AML-193 (cell line): ENCODE measurements around the gene ALX3.

Source experiments
- DNase-seq, 2 experiments: peaks; one replicate each; lab custom pipeline; 2025; lab: John Stamatoyannopoulos, UW

The ALX3 gene

DNA sequence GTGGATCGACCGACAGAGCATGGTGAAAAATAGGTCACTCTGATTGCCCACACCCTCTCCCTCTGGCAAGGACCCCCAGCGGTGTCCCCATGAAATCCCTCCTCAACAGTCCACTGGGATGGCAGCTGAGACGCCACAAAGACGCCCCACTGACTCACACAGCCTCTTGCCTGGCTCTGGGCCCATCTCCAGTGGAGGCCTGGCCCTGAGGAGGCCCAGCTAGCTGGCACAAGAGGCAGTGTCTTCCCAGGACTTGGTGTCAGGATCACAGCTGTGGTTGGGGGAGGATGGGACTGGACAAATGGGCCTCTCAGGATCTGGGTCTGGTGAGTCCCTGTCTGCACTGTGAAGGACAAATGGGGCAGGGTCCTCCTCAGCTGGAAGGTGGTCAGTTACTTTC is 4.6 kb downstream of the ALX3 start:
- DNase-seq = no peak

DNA sequence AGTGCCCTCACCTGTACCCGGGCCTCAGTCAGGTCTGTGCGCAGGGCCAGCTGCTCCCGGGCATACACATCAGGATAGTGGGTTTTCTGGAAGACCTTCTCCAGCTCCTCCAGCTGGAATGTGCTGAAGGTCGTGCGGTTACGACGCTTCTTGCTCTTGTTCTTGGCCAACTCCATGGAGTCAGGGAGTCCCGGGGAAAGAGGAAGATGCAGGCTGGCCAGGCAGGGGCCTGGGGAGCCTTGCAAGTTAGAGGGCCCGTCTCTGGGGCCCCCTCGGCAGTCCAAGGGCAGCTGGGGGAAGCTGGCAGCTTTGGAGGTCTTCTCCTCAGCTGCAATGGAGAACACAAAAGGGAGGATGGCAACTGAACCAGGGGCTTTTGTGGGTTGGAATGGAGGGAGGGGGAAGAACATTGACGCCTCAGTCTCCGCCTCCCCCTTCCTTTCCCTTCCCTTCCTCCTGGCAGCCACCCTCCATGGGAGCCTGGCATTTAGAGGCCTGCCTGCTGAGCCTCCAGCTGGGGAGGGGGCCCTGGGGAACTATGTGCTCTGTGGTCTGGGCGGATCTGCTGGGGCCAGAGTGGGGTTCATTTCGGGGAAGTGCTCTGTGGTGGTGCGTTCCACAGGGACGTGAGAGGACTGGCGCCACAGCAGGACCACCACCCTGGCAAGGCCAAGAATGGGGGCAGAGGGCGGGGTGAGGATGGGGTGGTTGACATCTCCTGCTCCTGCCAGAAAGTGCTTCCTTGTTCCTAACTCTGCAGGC is 5.7 kb downstream of the ALX3 start:
- no peak for DNase-seq

DNA sequence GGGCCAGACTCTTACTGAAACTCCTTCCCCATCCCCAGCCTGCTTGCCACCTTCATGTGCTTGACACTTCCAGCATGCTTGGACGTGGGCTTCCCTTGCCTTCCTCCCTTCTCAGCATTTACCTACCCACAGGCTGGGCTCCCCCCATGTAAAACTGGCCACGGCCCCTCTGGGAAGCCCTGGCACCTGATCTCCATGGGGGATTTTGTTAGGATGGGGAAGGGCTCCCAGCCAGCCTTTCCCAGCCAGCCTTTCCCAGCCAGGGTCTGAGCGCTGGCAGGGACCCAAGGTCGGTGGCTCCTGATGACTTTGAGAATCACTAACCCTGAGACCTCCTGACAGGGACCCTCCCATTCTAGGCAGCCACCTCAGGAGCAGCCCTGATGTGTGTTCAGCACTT is 6.7 kb downstream of the ALX3 start:
- no peak for DNase-seq

DNA sequence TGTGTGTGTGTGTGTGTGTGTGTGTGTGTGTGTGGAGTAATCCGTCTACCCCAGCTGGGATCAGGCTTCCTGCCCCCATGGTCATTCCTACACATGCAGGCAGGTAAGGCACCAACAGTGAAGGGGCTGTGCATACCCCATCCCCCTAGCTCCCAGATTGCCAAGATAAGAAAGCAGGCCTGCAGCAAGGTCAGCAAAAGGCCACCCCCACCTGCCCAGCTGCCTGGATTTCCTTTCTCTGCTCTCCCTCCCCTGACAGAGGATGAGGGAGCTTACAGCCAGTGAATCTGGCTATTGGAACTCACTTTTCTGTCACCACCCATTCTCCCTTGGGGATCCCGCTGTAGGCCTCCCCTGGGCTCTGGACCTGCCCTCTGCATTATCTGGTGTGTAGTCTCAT is 7.9 kb downstream of the ALX3 start:
- DNase-seq = no peak

DNA sequence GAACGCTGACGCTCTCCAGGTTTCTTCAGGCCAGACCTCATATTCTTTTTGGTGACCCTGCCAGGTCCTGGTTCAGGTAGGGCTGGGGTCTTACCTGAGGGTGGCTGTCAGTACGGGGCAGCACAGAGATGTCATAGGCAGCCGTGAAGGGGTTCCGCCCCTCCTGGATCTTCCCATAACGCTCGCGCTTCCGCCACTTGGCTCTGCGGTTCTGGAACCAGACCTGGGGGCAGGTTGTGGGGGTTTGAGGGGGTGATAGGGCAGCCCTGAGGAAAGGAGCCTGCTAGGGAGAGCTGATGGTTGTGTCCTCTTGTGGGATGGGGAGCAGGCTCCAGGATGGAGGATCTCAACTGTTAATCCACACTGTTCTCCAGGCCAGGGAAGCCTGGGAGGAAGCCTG is 9.1 kb downstream of the ALX3 start:
- no peak for DNase-seq

DNA sequence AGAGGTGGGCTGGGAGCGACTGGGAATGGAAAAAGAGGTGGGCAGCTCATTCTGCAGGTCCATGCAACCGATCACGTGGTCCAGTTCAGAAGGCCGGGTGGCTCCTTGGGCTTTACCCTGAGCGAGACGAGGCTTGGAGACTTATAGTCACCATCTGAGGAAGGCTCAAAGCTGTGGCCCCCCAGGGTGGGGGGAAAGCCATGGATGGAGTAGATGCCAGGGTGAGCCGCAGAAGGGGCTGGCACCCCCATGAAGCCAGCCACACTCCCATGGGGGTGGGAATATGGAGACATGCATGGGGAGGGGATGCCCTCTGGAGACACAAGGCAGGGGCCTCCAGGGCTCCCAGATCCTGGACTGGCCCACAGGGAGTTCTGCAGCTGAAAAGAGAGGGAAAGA is 9.8 kb downstream of the ALX3 start:
- DNase-seq = no peak

DNA sequence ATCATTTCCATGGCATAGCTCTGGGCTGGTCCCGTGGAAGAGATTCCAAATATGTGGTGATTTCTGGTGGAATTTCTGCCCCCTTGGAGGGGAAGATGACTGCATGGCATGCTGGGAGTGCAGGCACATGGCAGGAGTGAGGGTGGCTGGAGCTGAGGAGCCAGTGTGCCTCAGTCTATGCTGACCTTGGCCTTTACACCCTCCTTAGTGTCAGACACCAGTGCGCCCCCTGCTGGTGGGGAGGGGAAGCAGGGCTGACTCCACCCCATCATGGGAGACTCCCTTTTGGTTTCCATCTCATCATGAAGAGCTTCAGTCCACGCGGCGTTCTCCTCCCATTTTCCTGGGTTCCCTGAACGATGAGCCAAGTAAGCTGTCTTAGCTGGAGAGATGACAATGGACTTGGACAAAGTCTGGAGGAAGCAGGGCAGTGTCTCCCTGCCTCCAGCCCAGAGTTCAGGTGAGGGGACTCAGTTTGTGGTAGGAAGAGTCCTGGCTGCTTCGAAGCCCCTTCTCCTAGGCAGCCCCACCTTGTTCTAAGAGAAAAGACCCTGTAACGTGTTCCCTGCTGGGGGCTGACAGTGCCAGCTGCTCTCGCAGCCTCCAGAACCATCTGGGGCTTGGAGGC is 10.3 kb downstream of the ALX3 start:
- peak; percentile 21 to 27 for DNase-seq

DNA sequence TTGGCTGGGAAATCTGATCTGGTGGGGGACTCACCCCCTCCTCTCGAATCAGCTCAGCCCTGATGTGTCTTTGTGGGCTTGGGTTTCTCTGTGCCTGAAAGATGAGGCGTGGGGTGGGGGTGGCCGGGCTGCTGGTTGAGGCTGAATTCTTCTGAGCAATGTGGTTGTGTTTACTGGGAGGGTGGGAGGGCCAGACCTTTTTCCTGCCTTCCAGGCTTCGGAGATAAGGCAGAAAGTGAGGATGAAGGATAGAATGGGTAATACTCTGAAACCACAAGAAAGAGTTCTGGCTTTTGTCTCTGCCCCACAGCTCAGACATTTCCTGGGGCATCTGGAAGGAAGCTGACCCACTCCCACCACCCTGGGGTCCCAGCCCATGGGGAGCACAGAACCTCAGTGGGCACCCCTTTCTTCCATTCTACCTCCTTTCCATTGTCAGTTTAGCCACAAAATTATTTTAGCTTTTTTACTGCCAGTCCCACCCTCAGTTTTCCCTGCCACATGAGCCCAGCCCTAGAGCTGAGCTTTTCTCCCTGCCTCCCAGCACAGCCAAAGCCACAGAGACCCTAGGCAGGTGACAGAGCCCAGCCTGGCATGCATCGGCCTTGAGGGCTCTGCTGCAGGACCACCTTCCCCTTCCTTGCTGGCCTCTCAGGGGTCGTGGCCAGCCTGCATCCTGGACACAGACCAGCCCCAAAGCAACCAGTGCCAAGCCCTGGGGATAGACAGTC is 11.2 kb downstream of the ALX3 start:
- DNase-seq = no peak

DNA sequence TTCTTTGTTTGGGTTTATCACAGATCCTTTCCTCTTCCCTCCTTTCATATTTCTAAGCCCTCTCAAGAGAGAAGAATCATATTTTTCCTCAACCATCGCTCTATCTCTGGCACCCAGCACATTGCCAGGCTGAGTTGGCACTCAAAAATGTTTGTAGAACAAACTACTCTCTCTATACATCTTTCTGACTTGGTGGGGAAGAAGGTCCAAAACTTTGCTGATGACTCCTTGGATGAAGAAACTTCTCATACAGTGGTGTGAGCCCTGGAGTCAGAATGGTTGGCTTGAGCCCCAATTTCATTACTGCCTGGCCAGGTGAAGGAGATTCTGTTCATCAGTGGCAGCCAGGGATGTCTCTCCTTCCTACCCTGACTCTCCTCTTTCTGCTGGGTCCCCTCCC is 11.9 kb downstream of the ALX3 start:
- no peak for DNase-seq

DNA sequence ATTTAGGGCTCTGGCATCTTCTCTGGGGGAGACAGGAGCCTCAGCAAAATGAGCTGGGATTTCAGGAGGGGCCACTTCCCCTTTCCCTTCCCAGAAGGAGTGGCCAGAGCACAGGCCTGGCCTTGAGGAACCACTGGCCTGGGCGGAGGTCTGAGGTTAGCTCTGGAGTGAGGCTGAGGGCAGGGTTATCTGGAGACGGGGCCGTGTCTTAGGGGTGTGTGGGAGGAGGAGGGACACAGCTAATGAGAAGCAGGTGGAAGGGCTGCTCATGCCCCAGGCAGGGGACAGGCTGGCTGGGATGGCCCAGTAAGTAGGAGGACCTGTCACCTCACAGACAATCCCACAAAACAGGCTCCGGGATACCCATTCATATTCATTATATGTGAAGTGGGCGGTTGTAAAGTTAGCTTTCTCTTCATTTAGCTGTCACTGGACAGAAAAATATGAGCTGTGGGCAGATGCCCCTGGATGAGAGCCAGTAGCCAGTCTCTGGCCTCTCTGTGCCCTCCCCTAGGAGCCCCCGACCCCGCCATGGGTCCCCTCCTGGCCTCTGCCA is 12.4 kb downstream of the ALX3 start:
- no peak for DNase-seq

DNA sequence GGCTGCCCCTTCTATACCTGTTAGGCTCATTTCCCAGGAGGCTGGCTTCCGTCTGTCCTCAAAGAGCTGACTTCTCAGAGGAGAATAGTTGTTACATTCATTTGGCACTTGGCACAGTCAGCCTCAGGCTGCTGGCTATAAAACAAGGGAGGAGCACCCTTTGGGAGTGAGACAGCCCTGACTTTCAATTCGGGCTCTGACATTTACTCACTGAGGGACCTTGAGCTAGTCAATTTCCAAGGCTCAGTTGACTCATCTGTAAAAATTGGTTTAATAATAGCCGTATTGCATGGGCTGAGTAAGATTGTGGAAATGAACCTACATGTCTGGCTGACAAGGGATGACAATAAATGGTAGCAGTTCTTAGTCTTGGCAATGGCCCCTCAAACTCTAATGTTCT is 13.7 kb downstream of the ALX3 start:
- DNase-seq = no peak

DNA sequence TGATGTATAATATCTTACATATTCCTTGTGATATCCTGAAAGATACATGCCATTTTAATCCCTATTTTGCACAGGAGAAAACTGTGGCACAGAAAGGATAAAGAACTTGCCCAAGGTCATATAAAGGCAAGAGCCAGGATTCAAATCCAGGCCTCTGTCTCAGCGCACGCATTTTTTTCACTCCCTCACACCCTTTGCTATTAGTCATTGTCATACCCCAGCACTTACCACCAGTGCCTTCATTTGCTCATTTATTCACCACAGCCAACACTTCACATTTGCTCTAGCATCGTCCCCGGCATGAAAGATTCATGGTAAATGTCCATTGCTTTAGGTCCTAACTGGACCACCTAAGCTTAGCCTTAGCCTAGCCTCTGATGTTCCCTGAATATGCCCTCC is 14.2 kb downstream of the ALX3 start:
- DNase-seq = no peak

DNA sequence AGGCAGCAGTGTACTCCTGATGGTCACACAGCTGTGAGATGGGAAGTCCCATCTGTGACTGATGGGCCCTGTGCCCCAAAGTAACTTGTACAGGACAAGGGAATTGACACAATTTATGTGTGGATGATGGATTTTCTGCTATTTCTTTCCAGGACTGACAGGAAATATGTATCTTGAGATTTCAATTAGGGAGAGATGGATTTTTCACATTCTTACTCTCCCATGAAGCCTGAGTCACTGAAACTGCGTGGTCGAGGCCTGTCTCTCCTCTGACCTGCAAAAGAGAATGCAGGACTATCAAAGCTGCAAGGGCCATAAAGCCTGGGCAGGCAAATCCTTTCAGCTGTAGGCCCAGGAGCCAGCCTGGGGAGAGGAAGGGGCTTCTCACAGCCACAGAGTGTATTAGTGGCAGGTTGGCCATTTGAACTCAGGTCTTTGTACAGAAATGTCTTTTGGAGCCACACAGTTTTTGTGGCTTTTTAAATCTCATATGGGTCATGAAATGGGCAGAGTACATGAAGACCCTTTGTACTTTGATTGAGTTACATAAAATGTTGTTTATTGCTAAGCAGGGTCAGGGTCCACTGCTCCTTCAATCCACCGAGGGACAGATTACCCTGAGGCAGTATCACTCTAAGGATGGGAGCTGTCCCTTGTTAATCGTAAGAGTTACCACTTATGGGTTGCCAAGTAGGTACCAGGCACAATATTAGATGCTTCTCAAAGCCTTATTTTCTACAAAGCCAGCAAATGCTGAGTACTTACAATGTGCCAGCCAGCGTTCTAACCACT is 14.8 kb downstream of the ALX3 start:
- DNase-seq = no peak

DNA sequence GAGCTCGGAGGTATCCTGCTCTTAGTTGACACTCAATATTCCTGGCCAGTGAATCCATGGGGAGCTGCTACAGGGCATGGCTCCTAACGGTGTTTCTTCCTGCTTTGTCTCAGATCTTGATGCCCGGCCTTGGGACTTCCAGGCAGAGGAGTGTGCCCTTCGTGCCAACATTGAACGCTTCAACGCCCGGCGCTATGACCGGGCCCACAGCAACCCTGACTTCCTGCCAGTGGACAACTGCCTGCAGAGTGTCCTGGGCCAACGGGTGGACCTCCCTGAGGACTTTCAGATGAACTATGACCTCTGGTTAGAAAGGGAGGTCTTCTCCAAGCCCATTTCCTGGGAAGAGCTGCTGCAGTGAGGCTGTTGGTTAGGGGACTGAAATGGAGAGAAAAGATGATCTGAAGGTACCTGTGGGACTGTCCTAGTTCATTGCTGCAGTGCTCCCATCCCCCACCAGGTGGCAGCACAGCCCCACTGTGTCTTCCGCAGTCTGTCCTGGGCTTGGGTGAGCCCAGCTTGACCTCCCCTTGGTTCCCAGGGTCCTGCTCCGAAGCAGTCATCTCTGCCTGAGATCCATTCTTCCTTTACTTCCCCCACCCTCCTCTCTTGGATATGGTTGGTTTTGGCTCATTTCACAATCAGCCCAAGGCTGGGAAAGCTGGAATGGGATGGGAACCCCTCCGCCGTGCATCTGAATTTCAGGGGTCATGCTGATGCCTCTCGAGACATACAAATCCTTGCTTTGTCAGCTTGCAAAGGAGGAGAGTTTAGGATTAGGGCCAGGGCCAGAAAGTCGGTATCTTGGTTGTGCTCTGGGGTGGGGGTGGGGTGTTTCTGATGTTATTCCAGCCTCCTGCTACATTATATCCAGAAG is 16.7 kb downstream of the ALX3 start:
- peak in 1 of 2 experiments; percentile 28 for DNase-seq

DNA sequence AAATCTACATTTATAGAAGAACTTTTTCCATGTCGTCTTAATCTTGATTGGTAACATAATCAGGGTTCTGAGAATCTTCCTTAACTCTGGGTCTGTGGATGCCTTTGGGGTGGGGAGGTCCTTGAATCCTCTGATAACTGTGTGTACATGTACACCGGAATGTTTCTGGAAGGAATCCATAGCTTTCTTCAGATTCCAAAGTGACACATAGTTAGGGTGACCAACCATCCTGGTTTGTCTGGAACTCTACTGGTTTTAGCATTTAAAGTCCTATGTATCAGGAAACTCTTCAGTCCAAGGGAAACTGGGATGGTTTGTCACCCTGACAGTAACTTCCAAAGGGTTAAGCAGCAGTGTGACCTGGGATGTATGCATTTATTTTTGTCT is 19.2 kb downstream of the ALX3 start:
- no peak for DNase-seq

DNA sequence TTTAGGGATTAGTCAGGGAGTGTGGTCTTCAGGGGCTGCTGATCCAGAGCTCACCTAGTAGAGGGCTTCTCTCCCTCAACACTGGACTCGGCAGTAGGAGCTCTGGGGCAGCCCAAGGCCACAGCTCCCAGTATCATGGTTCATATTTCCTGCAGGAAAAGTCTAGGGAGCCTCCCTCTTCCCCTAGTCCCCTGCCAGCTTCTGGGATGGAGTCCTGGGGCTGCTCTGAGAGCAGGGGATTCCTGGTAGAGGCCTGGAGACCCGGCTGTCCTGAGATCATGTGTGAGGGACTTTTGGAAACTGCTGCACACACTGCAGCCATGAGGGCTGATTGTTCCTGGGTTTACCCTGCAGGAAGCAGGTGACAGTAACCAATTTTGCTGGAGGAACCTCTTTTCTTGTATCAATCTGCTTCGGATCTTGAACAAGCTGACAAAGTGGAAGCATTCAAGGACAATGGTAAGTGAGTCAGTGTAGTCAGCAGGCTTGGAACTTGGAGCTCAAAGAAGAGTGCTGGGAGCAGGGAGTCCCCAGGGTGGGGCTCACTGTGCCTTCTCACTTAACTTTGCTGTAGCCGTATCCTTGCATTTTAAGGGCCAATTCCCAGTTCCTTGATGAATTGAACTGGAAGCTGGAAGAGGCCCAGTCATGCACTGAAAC is 19.7 kb downstream of the ALX3 start:
- DNase-seq = no peak

DNA sequence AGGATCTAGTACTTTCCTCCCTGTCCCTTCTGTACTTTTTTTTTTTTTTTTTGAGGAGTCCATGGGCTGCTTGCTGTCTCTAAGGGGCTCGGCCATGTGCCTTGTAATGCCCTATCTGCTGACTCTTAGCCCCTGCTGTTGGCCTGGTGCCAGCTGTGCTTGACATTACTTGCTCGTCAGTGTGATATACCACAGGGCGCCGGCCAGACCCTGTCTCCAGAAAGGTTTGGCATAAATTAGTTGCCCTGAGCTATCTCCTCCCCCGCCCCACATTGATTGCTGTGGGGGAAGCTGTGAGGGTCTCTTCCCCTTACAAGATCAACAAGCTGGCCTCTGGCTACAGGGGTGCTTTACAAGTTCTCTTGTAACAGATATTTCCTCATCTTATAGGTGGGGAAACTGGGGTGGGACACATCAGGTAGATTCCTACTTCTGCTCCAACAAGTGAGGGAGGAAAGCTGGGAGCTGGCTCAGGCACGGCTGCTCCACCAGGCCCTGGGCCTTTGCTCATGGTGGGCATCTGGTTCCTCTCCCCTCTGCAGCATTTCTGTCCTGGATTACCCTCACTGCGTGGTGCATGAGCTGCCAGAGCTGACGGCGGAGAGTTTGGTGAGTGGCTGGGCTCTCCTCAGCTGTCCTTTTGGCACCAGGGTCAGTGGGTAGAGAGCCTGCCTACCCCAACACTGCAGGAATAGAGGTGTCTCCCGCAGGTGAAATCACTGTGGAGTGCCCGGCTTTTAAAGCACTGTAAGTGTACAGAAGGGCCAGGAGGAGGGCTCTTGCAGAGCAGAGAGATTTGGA is 20.5 kb downstream of the ALX3 start:
- DNase-seq = no peak

DNA sequence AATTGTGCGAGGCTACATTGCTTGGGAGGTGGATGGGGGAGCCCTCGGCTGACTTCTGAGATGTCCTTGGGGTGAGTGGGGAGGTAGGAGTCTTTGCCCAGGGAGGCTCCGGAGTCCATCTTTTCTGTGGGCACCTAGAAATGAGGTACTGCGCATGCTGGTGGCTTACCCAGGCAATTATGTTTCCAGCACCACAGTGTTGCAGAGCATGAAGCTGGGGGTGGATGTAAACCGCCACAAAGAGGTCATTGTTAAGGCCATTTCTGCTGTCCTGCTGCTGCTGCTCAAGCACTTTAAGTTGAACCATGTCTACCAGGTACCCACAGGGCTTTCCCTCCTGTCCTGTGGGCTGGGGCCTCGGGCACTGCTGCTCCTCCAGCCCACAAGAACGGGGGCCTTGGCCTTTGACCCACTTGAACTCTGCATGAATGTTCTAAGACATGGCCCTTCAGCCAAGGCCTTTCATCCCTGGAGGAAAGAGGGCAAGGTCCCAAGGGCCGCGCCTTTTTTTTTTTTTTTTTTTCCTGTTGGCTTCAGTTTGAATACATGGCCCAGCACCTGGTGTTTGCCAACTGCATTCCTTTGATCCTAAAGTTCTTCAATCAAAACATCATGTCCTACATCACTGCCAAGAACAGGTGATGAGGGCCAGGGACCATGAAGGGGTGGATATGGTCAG is 21.4 kb downstream of the ALX3 start:
- no peak for DNase-seq

DNA sequence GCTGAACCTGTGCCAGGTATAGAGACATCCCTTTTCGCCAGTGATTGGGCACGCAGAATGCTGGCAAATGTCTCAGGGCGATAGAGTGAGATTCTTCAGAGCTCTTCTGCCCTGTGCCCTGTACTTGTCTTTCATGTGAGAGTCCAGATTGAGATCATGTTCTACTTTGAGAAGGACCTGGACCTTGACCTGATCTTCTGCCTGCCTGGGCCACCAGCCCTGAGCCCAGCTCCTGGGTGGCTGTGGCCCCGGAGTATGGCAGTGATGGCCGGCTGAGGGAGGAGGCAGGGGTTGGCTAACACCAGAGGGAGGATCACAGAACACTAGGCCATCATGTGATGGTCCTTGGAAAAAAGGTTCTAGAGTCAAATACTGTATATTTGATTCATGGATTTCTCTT is 22.2 kb downstream of the ALX3 start:
- DNase-seq = no peak
